K562 treated with DMSO at 1 percent for 12 hours (cell line): ENCODE results near the gene KLF2. TPM values are rescaled to one million over a fixed set of nuclear protein-coding genes. Genes with fewer than 3 reads are reported as not detected.

Experiments used
- total RNA-seq: library from RNA; unstranded; fragments of 300-600 nt; gene quantifications from 2 replicates; pipeline ENCODE4 v1.2.3, GENCODE V29; 2022; ENCODE audit not compliant: insufficient read depth

Gene KLF2
- 2.2 and 3.6 TPM in 2 replicates for total RNA-seq

DNA sequence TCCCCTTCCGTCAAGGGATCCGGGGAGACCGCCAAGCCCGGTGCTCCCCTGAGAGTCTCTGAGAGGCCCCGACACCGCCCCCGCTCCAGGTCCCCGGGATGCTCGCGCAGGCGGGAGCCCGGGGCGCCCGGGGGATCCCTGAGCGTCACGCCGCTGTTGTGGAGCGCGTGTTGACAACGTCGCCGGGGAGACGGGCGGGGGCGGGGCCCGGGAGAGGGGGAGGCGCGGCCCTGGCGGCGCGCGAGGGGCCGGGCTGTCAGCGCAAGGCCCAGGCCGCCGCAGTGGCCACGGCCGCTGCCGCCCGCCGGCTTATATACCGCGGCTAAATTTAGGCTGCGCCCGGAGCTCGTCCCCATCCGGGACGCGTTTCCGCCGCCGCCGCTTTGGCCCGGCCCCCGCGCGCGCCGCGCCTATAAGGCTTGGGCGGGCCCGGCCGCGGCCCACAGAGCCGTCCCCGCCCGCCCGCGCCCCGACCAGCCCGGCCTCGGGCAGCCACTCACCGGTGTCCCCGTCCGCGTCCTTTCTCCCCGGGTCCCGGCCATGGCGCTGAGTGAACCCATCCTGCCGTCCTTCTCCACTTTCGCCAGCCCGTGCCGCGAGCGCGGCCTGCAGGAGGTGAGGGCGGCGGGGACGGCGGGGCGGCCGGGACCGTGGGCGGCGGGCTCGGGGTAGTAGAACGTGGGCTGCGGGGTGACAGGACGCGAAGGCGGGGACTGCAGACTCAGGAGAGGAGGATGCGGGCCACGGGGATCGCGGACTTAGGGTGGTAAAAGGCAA, at the start of gene KLF2:
TSS of gene KLF2 (plus strand) at position 443 of the 777 bp plus-strand sequence. CDS start at position 541, 98 bp downstream.

Other genes starting within 250 kb of the KLF2 start
- 76.6 and 158 TPM in 2 replicates for gene TPM4, start 248.3 kb upstream of the KLF2 start, total RNA-seq
- gene RAB8A, start 212.9 kb upstream of the KLF2 start, total RNA-seq, result 13.7 and 36.2 TPM in 2 replicates
- 0.47 TPM in 1 of 2 replicates, not detected in the other for gene HSH2D, start 181.1 kb upstream of the KLF2 start, total RNA-seq
- gene CIB3, start 151.3 kb upstream of the KLF2 start, total RNA-seq, result not detected in 2 replicates
- 70.7 and 94.8 TPM in 2 replicates for gene FAM32A, start 139.4 kb upstream of the KLF2 start, total RNA-seq
- gene AP1M1, start 126.9 kb upstream of the KLF2 start, total RNA-seq, result 71.7 and 114 TPM in 2 replicates
- 41.7 and 46.4 TPM in 2 replicates for gene EPS15L1, start 147.1 kb downstream of the KLF2 start, total RNA-seq
- not detected in 2 replicates for gene CALR3, start 171.3 kb downstream of the KLF2 start, total RNA-seq
- gene C19orf44, start 171.6 kb downstream of the KLF2 start, total RNA-seq, result 1.4 and 2.9 TPM in 2 replicates
- gene CHERP, start 217.6 kb downstream of the KLF2 start, total RNA-seq, result 20.1 and 44.7 TPM in 2 replicates
- 12.1 and 32.5 TPM in 2 replicates for gene SLC35E1, start 247.6 kb downstream of the KLF2 start, total RNA-seq